ENCODE results near the gene GLYATL3. TPM values are rescaled to one million over a fixed set of nuclear protein-coding genes. Genes with fewer than 3 reads are reported as not detected.
"Not testable (repeated sequence)": the region's sequence is repeated elsewhere in the genome, so short reads cannot be mapped to it uniquely, and the experiment has no call there.

The GLYATL3 gene
- polyA plus RNA-seq (ENCODE audit: insufficient read length), result not detected
- long read RNA-seq, donor 1, result 0 reads
- long read RNA-seq, donor 2, result 0 reads
- long read RNA-seq, donor 3, result 0 reads
- long read RNA-seq, donor 4, result 0 reads
- long read RNA-seq, donor 5, result 0 reads
- long read RNA-seq, donor 6, result 0 reads
- long read RNA-seq, donor 7, result 0 reads
- long read RNA-seq, donor 8, result 0 reads

DNA sequence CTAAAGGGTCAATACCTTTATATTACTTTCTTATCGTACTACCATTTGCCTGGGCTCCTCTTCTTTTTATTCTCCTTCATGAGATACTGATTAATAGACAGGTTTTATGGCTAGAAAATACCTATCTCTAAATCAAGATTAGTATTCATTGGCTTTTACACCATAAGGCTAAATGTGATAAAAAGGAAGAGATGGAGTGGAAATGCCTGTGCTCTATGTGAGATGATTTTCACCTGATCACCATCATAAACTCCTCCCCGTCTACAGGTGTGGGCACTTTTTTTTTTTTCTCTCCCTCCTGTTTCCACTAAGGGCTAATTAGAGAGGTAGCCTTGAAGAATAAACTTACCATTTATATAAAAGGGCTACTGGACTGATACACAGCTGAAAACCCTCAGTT lies at the start of gene GLYATL3:
Gene GLYATL3, plus strand, starts transcription at position 301 of the 400 bp plus-strand sequence. CDS start 12,068 bp downstream, outside the sequence.
- DNase-seq, result no peak

DNA sequence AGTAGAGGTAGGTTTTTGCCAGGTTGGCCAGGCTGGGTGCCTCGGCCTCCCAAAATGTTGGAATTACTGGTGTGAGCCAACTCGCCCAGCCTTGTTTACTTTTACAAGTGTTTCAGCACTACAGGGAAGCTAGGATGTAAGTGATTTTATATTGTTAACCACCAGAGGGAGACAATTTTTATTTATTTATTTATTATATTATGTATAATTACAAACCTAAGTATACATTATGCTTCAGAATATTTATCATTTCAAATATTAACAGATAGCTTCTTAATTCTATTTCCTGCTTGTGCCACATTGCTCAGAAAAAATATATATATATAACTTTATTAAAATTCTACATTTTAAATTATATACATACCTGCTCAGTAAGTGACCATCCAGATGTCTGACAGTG lies 46.5 kb upstream of the GLYATL3 start:
- DNase-seq, result no peak

DNA sequence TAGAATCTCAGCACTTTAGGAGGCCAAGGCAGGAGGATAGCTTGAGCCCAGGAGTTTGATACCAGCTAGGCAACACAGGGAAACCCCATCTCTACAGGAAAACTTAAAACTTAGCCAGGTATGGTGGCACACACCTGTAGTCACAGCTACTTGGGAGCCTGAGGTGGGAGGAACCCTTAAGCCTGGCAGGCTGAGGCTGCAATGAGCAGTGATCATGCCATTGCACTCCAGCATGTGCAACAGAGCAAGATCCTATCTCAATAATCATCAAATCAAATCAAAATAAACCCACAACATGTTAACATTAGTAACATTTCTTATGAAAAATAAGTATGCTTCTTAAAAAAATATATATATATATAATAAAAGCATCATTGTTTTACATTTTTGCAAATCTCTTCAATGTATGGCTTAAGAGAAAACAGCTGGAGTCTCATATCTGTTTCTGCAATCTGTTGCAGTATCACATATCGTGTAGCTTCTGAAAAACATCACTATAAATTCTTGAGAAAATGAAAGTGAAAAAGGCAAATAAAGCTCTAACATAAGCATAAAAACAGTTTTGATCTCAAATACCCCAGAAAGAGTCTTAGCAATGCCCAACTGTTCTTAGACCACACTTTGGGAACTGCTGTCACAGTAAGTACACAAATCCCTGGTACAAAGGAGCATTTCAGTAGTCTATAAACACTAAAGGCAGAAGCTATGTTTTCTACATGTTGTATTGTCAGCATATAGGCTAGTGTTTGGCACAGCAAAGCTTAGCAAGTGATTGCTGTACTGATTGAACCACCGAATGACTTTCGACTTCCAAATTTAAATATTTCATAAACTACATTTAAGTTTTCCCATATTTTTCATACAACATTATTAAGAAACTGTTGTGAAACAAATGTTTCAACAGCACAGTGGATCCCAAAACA lies 44.7 kb upstream of the GLYATL3 start:
- no peak for DNase-seq

DNA sequence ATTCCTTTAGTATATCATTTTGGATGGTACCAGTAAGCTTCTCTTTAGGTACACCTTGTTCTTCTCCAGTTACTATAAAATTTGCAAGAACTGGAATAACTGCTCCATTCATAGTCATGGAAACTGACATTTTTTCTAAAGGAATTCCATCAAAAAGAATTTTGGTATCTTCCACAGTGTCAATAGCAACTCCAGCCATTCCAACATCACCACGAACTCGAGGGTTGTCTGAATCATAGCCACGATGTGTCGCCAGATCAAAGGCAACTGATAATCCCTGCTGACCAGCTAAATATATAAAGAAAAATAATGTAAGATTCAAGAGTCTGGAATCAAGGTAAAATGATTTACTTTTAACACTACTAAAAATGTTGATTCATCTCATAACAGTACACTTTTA lies 42.0 kb upstream of the GLYATL3 start:
- DNase-seq, result no peak

DNA sequence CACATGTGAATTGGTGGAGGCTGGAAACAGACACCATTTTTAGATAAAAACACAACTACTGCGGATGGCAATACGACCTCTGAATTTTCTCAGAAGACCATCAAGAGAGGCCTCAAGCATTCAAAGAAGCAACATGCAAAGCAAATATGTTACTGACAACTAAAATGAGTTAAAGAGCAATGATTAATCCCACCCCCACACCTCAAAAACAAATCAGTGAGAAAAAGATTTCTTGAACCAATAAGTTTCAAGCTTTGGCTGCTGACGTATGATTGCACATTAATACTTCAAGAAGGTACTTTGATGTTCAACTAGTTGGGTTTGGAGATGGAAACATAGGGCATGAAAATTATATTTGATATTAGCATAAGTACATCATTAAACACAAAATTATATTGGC lies 37.7 kb upstream of the GLYATL3 start:
- DNase-seq, result peak; percentile 12

DNA sequence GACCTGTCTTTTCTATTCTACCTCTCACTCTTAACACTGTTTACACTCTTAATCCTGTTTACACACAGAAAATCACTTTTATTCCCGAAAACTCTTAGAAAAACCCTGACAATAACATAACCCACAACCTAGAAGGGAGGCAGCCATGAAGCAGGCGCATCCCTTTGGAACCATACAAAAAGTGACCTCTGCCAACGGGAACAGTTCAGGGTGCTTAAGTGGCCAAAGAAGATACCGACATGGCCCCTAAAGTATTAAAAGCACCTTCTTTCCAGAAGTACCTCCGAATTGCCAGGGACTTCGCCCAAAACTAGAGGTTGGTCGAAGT lies 37.2 kb upstream of the GLYATL3 start:
- DNase-seq, result peak; percentile 10

DNA sequence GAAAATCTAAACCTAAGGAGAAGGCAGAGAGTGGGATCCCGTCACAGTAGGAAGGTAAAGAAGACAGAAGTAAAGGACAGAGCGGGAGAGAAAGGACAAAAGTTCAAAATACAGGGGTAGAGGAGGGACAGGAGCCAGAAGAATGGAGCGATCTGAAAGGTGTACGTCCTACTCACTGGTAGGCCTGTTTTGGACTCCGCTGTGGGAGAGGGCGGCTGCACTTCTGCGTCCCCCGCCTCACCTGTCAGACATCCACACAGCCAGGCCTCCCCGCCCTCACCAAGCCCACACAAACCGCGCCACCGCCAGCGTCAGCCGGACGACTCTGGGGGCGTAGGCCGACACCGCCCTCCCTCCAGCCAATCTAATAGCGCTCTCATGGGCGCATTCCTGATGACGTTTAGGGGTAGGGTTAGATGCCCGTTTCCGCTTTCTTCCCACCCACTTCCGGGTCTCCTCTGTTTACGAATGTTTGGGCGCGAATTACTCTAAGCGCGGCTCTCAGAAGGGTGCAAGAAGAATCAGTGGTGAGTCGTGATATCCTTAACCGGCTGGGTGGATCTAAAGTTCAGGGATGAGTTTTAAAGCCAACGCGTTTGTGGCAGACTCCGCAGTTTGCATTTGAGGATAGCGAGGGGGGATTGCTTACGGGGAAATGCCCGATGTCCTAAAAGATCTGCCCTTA lies 36.7 kb upstream of the GLYATL3 start, which contains the start of the genes CENPQ and MMUT:
Gene CENPQ, plus strand, starts transcription at position 444 of the 685 bp plus-strand sequence. CDS start 6,807 bp downstream, outside the sequence.
Gene MMUT, minus strand, starts transcription at position 327 of the 685 bp plus-strand sequence. CDS start 3,787 bp downstream, outside the sequence.
- DNase-seq, result peak; percentile 96

DNA sequence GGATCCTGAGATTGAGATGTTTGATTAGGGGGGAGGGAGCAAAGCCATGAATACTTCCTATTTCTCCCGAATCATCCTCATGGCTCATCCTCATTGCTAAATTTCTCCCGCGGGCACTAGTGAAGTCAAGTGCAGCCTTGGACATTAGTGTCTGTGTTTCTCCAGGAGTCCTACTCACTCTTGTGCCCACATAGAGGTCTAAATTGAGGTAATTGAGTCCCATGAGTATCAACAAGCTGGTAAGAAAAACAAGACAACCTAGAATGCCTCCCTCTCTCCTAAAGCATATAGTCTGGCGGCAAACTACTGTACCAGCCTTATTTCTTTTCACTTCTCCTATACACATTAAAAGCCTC lies 36.1 kb upstream of the GLYATL3 start:
- DNase-seq, result no peak

DNA sequence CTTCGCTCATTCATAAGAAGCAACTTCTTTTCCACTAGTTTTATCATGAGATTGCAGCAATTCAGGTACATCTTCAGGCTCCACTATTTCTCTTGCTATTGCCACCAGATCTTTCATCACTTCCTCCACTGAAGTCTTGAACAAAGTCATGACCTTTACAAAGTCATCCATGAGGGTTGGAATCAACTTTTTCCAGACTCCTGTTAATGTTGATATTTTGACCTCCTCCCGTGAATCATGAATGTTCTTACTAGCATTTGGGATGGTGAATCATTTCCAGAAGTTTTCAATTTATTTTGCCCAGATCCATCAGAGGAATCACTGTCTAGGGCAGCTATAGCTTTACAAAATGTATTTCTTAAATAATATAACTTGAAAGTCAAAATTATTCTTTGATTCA lies 35.0 kb upstream of the GLYATL3 start:
- DNase-seq, result no peak

DNA sequence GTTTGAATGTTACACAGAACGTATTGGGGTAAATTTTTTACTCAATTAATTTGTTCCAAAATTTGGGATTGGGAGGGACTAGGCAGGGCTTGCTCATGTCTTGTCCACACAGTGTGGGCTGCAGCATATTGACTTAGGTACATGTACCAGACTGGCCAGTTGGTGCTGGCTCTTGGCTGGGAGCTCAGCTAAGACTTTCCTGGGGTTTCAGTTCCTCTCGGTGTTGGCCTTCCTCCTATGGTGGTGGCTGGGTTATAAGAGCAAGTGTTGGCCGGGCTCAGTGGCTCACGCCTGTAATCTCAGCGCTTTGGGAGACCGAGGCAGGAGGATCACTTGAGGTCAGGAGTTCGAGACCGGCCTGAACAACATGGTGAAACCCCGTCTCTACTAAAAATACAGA lies 31.7 kb upstream of the GLYATL3 start:
- no peak for DNase-seq

DNA sequence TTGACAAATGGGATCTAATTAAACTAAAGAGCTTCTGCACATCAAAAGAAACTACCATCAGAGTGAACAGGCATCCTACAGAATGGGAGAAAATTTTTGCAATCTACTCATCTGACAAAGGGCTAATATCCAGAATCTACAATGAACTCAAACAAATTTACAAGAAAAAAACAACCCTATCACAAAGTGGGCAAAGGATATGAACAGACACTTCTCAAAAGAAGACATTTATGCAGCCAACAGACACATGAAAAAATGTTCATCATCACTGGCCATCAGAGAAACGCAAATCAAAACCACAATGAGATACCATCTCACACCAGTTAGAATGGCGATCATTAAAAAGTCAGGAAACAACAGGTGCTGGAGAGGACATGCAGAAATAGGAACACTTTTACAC lies 23.2 kb upstream of the GLYATL3 start:
- DNase-seq, result not testable (repeated sequence)

DNA sequence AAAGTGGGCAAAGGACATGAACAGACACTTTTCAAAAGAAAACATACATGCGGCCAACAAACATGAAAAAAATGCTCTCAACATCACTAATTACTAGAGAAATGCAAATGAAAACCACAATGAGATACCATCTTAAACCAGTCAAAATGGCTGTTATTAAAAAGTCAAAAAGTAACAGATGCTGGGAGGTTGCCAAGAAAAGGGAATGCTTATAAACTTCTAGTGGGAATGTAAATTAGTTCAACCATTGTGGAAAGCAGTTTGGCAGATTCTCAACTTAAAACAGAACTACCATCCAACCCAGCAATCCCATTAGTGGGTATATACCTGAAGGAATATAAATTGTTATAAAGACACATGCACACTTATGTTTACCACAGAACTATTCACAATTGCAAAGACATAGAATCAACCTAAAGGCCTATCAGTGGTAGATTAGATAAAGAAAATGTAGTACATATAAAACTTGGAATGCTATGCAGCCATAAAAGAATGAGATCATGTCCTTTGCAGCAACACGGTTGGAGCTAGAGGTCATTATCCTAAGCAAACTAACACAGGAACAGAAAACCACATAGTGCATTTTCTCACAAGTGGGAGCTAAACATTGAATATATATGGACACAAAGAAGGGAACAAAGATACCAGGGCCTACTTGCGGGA lies 20.3 kb upstream of the GLYATL3 start:
- DNase-seq, result no peak

DNA sequence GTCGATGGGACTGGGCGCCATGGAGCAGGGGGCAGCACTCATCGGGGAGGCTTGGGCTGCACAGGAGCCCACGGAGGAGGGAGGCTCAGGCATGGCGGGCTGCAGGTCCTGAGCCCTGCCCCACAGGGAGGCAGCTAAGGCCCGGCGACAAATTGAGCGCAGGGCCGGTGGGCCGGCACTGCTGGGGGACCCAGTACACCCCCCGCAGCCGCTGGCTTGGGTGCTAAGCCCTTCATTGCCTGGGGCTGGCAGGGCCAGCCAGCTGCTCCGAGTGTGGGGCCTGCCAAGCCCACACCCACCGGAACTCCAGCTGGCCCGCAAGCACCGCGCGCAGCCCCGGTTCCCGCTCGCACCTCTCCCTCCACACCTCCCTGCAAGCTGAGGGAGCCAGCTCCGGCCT lies 17.9 kb upstream of the GLYATL3 start:
- DNase-seq, result not testable (repeated sequence)

DNA sequence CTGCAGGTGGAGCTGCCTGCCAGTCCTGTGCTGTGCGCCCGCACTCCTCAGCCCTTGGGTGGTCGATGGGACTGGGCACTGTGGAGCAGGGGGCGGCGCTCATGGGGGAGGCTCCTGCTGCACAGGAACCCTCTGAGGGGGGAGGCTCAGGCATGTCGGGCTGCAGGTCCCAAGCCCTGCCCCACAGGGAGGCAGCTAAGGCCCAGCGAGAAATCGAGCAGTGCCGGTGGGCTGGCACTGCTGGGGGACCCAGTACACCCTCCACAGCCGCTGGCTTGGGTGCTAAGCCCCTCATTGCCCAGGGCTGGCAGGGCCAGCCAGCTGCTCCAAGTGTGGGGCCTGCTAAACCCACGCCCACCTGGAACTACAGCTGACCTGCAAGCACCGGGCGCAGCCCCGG lies 16.3 kb upstream of the GLYATL3 start:
- not testable (repeated sequence) for DNase-seq

DNA sequence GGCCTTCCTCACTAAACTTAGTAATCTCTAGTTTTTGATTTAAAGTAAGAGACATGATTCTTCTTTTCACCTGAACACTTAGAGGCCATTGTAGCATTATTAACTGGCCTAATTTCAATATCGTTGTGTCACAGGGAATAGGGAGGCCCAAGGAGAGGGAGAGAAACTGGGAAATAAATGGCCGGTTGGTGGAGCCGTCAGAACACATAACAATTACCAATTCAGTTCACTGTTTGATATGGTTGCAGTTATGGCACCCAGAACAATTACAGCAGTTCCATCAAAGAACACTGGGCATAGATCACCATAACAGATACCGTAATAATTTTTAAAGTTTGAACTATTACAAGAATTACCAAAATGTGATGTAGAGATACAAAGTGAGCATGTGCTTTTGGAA lies 9.1 kb upstream of the GLYATL3 start:
- no peak for DNase-seq

DNA sequence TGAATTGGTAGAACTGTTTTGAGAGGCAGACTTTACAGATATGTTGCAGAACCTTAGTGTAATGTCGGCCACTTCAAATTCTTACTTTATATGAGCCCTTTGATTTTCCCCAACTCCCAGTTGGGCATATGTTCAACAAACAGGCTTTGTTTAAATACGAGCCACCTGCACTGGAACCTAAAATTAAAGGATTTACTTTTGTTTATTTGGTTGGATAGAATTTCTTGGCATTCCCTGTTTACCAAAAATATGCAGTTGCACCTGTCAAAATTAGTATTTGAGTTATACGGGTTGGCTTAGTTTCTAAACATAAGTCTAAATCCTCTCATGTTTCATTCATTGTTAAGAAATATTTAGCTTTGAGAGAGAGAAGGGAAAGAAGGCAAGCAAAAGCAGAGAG lies 2.4 kb upstream of the GLYATL3 start:
- DNase-seq, result no peak

DNA sequence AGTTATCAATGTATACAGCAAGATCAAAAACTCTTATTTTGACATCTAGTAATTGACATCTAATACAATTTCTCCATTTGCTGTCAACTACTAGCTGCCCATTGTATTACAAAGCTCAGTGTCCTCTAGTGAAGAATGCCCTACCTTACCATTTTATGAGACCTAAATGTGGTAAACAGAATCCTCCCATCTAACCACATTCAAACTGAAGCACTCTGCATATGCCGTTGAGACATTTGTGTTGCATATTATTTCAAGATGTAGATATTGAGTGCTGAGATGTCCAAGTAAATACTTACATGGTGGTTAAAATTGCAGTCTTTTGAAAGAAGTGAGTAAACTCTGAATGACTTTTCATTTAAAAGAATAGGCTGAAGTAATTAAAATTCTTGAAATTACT lies 597 bp upstream of the GLYATL3 start:
- DNase-seq, result no peak

DNA sequence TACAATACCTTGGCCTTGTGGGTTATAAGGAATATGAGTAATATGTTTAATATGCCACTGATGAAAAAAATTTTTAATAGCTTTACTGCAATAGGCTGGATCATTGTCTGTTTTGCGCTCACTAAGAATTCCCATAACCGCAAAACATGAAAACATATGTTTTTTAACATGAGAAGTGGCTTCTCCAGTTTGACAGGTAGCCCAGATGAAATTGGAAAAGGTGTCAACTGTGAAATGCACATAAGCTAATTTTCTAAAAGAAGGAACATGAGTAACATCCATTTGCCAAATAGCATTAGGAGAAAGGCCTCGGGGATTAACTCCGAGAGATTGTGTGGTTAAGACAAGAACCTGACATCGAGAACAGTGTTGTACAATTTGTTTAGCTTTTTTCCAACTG lies 4.9 kb downstream of the GLYATL3 start:
- no peak for DNase-seq

DNA sequence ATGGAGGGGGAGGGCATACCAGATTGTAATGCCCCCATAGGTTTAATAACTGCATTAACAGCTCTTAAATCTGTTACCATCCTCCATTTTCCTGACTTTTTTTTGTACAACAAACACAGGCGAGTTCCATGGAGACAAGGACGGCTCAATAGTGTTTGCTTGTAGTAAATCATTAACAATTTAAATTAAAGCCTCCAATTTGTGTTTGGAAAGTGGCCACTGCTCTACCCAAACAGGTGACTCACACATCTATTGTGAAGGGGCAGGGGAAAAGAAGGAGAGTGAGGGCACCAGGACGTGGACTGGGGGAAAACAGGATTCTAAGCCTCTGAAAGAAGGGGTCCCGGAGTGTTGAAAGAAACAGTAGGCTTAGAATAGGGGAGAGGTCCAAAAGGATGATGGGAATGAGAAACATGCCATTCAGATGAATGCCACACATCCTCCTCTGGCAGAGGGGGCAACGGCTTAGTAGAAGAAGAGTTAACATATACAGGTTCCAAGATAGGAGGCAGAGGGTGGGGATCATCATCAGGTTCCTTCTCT lies 6.9 kb downstream of the GLYATL3 start:
- no peak for DNase-seq

DNA sequence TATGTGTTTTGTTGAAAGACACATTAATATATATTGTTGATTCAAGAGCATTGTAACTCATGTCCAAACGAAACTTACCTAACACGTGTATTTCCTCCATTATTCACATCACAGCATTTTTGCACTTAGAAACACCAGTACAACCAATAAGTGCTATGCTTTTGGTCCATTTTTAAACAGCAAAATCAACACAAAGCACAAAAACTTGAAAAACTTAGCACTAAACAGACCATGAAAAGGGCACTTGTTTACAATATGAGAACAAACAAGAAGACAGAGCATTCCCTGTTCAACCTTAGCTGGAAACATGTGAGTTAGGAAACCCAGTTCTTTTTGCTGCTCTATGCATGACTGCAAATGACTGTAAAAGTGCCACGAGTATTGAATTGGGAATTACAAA lies 9.6 kb downstream of the GLYATL3 start:
- no peak for DNase-seq

DNA sequence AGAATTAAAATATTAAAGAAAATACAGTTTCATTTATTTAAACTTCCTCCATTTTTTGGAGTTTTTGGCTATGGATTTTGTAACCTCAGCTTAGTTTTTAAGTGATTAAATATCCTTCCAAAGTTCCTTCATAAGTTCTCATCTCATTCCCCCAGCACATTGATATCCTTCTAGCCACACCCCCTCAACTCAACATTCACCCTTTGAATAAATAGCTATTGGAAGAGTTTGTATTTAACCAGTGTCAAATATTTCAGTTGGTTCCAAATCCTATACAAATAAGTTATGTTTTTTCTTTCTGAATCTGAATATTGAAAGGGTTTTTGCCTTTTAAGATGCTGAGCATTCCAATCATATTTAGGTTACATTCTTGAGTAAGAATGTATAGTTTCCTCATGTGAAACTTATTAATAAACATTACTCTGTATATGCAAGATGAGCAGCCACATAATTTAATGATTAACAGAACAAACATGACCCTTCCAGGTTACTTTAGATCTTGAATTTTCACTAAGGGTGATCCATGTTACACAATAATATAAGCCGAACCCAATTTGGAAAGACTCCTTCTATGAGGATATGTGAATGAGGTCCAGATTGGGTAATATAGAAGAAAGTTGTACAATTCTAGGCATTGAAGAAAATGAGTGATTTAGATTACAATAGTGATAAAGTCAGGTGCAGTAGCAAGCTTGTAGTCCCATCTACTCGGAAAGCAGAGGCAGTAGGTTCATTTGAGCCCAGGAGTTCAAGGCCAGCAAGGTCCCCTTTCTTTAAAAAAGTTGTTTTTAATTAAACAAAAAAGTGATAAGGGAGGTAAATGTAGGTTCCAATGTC lies 13.6 kb downstream of the GLYATL3 start:
- no peak for DNase-seq

Data from left kidney (tissue), 8 donors.